ENCODE results near the gene PALD1. TPM values are rescaled to one million over a fixed set of nuclear protein-coding genes. Genes with fewer than 3 reads are reported as not detected.

Gene PALD1
- total RNA-seq, 3 donors from 2014 or later: 1.9 to 7.5 (median 5.9) TPM

DNA sequence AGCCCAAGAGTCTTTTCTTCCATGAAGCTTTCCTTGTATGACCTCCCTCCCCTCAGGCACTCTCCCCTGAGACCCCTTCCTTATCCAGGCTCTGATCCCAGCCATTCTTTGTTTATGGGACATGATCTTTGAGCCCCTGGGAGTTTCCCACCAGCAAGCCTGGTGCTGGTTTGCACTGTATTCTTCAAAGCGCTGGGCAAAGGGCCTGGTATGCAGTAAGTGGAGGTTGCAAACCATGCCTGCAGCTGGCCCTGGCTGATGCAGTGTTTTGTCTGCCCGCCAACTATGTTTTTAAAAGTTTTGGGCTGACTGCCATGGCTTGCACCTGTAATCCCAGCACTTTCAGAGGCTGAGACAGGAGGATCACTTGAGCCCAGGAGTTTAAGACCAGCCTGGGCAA, 30.3 kb upstream of the PALD1 start:
- DNase-seq (ENCODE audit: low spot score in 2 of 2): no peak

GRCh38 chr10:70455213-70455630, 23.3 kb upstream of the PALD1 start:
- no peaks in the 10 kb centered on the region for H3K27me3 ChIP-seq
- no peaks in the 10 kb centered on the region for H3K36me3 ChIP-seq
- TF ChIP-seq POLR2A (IDR thresholded peaks at IDR 0.05) (no peak), POLR2AphosphoS5 (IDR thresholded peaks at IDR 0.05) (no peak)
- TF ChIP-seq, protein P1, sequence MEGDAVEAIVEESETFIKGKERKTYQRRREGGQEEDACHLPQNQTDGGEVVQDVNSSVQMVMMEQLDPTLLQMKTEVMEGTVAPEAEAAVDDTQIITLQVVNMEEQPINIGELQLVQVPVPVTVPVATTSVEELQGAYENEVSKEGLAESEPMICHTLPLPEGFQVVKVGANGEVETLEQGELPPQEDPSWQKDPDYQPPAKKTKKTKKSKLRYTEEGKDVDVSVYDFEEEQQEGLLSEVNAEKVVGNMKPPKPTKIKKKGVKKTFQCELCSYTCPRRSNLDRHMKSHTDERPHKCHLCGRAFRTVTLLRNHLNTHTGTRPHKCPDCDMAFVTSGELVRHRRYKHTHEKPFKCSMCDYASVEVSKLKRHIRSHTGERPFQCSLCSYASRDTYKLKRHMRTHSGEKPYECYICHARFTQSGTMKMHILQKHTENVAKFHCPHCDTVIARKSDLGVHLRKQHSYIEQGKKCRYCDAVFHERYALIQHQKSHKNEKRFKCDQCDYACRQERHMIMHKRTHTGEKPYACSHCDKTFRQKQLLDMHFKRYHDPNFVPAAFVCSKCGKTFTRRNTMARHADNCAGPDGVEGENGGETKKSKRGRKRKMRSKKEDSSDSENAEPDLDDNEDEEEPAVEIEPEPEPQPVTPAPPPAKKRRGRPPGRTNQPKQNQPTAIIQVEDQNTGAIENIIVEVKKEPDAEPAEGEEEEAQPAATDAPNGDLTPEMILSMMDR (IDR thresholded peaks at IDR 0.05): no peak
- intact Hi-C loops (cut with DNase I; ENCODE audit: low total_unique reads): no loop called here
- DNase-seq (ENCODE audit: low spot score in 2 of 2): no peak
- no peak overlapping the region for H3K27ac ChIP-seq
- no peaks in the 10 kb centered on the region for H3K9me3 ChIP-seq
- no peak overlapping the region for H3K4me3 ChIP-seq
- peaks cover 0 to 3% of the 10 kb centered on the region in 2 donors for H3K4me1 ChIP-seq

More for the DNA sequence above, 30.3 kb upstream of the PALD1 start:
- H3K27ac ChIP-seq: no peak overlapping the region
- no peaks in the 10 kb centered on the region for H3K9me3 ChIP-seq
- no peak overlapping the region for H3K4me3 ChIP-seq
- no peaks in the 10 kb centered on the region for H3K4me1 ChIP-seq
- intact Hi-C loops (cut with DNase I; ENCODE audit: low total_unique reads): no loop called here
- H3K36me3 ChIP-seq: no peaks in the 10 kb centered on the region
- H3K27me3 ChIP-seq: no peaks in the 10 kb centered on the region
- TF ChIP-seq POLR2AphosphoS5 (IDR thresholded peaks at IDR 0.05): no peak
- no peak for TF ChIP-seq POLR2A (IDR thresholded peaks at IDR 0.05)
- TF ChIP-seq, protein P1 (IDR thresholded peaks at IDR 0.05): no peak

DNA sequence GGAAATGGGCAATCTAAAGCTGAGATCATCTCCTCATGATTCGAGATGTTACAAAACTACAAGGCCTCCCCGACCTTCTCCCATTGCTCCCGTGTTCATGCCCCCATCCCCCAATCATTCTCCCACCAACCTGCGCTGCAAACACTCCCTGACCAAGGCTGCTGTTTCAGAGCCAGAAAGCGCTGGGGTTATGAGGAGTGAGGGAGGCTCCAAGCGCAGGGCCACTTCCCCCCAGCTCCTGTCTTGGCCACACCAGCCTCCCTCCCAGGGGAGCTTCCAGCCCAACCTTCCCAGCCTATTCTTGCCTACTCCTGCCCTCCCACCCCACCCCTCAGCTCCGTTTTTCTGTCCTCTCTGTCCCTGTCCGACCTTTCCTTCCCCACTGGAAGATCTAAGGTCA, 22.4 kb upstream of the PALD1 start:
- DNase-seq (ENCODE audit: low spot score in 2 of 2): no peak
- TF ChIP-seq, protein P1 (IDR thresholded peaks at IDR 0.05): no peak
- no peak for TF ChIP-seq POLR2A (IDR thresholded peaks at IDR 0.05)
- TF ChIP-seq POLR2AphosphoS5 (IDR thresholded peaks at IDR 0.05): no peak
- H3K27me3 ChIP-seq: no peaks in the 10 kb centered on the region
- no peaks in the 10 kb centered on the region for H3K9me3 ChIP-seq
- no peak overlapping the region for H3K4me3 ChIP-seq
- intact Hi-C loops (cut with DNase I; ENCODE audit: low total_unique reads): no loop called here
- H3K36me3 ChIP-seq: no peaks in the 10 kb centered on the region
- H3K4me1 ChIP-seq: peaks cover 0 to 3% of the 10 kb centered on the region in 2 donors
- H3K27ac ChIP-seq: no peak overlapping the region

DNA sequence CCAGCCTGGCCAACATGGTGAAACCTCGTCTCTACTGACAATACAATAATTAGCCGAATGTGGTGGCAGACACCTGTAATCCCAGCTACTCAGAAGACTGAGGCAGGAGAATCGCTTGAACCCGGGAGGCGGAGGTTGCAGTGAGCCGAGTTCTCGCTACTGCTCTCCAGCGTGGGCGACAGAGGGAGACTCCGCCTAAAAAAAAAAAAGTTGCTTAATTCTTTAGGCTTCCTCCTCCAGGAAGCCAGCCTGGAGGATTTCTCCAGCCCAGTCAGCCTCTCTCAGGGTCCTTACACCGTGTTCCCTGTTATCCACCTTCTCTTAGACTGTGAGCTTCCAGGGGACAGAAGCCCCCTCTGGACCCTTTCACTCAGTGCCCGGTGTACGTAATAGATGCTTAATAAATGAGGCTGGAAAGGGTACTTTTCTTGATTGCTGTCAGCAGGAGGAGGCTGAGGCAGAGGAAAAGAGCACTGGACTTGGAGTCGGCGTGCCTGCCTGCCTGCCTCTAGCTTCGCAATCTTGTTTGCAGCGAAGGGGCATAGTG, 20.7 kb upstream of the PALD1 start:
- peak overlapping the region; percentile 18 to 63 (median 39) for H3K4me3 ChIP-seq
- intact Hi-C loops (cut with DNase I; ENCODE audit: low total_unique reads): no loop called here
- no peak for DNase-seq (ENCODE audit: low spot score in 2 of 2)
- no peaks in the 10 kb centered on the region for H3K36me3 ChIP-seq
- peaks cover 3 to 11% of the 10 kb centered on the region in 2 donors for H3K4me1 ChIP-seq
- TF ChIP-seq POLR2AphosphoS5 (IDR thresholded peaks at IDR 0.05) (no peak), POLR2A (IDR thresholded peaks at IDR 0.05) (no peak)
- TF ChIP-seq, protein P1 (IDR thresholded peaks at IDR 0.05): no peak
- no peak overlapping the region for H3K27ac ChIP-seq
- H3K9me3 ChIP-seq: no peaks in the 10 kb centered on the region
- H3K27me3 ChIP-seq: no peaks in the 10 kb centered on the region

GRCh38 chr10:70458329-70459060, 20.1 kb upstream of the PALD1 start:
- peak overlapping the region; percentile 8 to 35 for H3K27ac ChIP-seq
- peaks cover 3 to 11% of the 10 kb centered on the region in 2 donors for H3K4me1 ChIP-seq
- intact Hi-C loops (cut with DNase I; ENCODE audit: low total_unique reads): no loop called here
- no peaks in the 10 kb centered on the region for H3K36me3 ChIP-seq
- H3K4me3 ChIP-seq: peak overlapping the region; percentile 18 to 63 (median 39)
- H3K9me3 ChIP-seq: no peaks in the 10 kb centered on the region
- no peaks in the 10 kb centered on the region for H3K27me3 ChIP-seq
- DNase-seq (ENCODE audit: low spot score in 2 of 2): peak; percentile 46 to 74
- TF ChIP-seq POLR2AphosphoS5 (IDR thresholded peaks at IDR 0.05) (no peak), POLR2A (IDR thresholded peaks at IDR 0.05) (no peak)
- TF ChIP-seq, protein P1 (IDR thresholded peaks at IDR 0.05): no peak

Measured in breast epithelium (tissue), 4 donors.